Activated CD8-positive, alpha-beta T cell treated with anti-CD3 and anti-CD28 coated beads for 36 hours (primary cell): Measurements from ENCODE around the gene KDM3B. TPM values are rescaled to one million over a fixed set of nuclear protein-coding genes. Genes with fewer than 3 reads are reported as not detected.

Experiments used
- ATAC-seq: fragments of 200-7000 bp; cut with Tn5 transposase; one replicate; pipeline ENCODE4 v1.10.0; 2021; ENCODE audit warnings: mild to moderate bottlenecking, moderate library complexity
- CTCF ChIA-PET: fragments of 350-600 bp; sonication (Branson Sonifier 250); formaldehyde crosslinking; loops from one replicate; lab custom pipeline; 2021; ENCODE audit warnings: antibody characterized with exemption; lab: Charles Lee
- POLR2A ChIA-PET: fragments of 350-600 bp; sonication (Branson Sonifier 250); formaldehyde crosslinking; loops from one replicate; lab custom pipeline; 2021; ENCODE audit warnings: antibody characterized with exemption; lab: Charles Lee
- DNase-seq: peaks from one replicate; pipeline ENCODE4 v3.0.0-alpha.2; 2020
- H3K27ac Mint-ChIP-seq: one replicate; pipeline ENCODE4 v1.8.0; 2021; ENCODE audit warnings: mild to moderate bottlenecking, mixed read lengths
- H3K27me3 Mint-ChIP-seq: one replicate; pipeline ENCODE4 v1.8.0; 2021; ENCODE audit warnings: mixed read lengths
- H3K36me3 Mint-ChIP-seq: one replicate; pipeline ENCODE4 v1.8.0; 2021; ENCODE audit warnings: low read depth, mixed read lengths
- H3K4me1 Mint-ChIP-seq: one replicate; pipeline ENCODE4 v1.8.0; 2021; ENCODE audit warnings: low read depth, mixed read lengths
- H3K4me3 Mint-ChIP-seq: one replicate; pipeline ENCODE4 v1.8.0; 2021; ENCODE audit warnings: mild to moderate bottlenecking, moderate library complexity, mixed read lengths
- H3K9me3 Mint-ChIP-seq: one replicate; pipeline ENCODE4 v1.8.0; 2021; ENCODE audit warnings: mixed read lengths
- intact Hi-C: fragments of 100-400 bp; cut with micrococcal nuclease; formaldehyde crosslinking; loops from one replicate; pipeline ENCODE4 v1.10.0; 2022
- total RNA-seq, 2 experiments: library from RNA; stranded (reverse); gene quantifications; one replicate each; pipeline ENCODE4 v1.2.3, GENCODE V29; 2021
- TF ChIP-seq, protein P1 (sequence below): fragments of 200-600 bp; IDR thresholded peaks from one replicate; pipeline ENCODE4 v1.8.0; 2022; ENCODE audit warnings: antibody characterized with exemption, mild to moderate bottlenecking

KDM3B gene
- total RNA-seq, 2 experiments from 2014 or later = 41.6 to 41.9 TPM

DNA sequence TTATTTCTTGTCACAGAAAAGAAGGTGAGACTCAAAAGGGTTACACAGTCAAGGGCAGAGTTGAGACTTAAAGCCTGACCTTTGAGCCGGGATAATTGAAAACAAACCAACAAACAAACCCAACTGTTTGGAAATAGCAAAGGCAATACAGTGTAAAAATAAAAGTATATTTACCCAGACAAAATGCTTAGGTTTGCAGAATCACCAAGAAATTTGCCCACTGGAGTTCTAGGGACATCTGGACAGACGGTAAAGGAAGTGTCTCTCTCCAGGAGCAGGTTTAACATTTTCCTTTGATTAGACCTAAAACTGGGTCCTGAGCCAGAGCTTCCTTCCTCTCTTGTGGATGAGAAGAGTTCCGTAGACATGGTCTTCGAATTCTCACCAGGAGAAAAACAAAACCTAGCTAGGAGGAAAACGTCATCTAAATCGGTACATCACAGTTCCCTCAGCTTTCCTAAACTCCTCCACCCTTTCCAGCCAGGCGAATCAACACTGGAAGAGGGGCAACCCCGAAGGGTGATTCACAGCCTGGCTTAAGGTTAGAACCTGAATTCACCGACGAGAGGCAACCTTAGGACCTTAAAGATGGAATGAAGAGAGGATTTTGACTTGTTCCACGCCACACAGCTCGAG is 21.6 kb upstream of the KDM3B start:
- no peaks in the 10 kb centered on the region for H3K9me3 Mint-ChIP-seq
- TF ChIP-seq, protein P1, sequence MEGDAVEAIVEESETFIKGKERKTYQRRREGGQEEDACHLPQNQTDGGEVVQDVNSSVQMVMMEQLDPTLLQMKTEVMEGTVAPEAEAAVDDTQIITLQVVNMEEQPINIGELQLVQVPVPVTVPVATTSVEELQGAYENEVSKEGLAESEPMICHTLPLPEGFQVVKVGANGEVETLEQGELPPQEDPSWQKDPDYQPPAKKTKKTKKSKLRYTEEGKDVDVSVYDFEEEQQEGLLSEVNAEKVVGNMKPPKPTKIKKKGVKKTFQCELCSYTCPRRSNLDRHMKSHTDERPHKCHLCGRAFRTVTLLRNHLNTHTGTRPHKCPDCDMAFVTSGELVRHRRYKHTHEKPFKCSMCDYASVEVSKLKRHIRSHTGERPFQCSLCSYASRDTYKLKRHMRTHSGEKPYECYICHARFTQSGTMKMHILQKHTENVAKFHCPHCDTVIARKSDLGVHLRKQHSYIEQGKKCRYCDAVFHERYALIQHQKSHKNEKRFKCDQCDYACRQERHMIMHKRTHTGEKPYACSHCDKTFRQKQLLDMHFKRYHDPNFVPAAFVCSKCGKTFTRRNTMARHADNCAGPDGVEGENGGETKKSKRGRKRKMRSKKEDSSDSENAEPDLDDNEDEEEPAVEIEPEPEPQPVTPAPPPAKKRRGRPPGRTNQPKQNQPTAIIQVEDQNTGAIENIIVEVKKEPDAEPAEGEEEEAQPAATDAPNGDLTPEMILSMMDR = no peak
- POLR2A ChIA-PET = interaction anchor here (0.9 to 2.7 kb wide), 3 partner anchors 9 to 22 kb away, joined by 3 to 18 read pairs (median 4); partner anchors contain the start of gene KDM3B
- peaks cover 13% of the 10 kb centered on the region for H3K4me1 Mint-ChIP-seq
- ATAC-seq (no peak), DNase-seq (no peak)
- CTCF ChIA-PET = interaction anchor here (1.2 to 15.5 kb wide), 6 partner anchors 21 to 295 kb away, joined by 3 to 322 read pairs (median 4); partner anchors contain the start of genes KDM3B and KIF20A
- peak overlapping the region; percentile 97 for H3K4me3 Mint-ChIP-seq
- H3K27ac Mint-ChIP-seq = peak overlapping the region; percentile 86
- no peaks in the 10 kb centered on the region for H3K36me3 Mint-ChIP-seq
- H3K27me3 Mint-ChIP-seq = no peaks in the 10 kb centered on the region
- intact Hi-C loops = loop anchor here (2.0 to 10.0 kb wide), 2 partner anchors 116 to 152 kb away; partner anchors contain the start of genes BRD8, CDC23 and KIF20A

DNA sequence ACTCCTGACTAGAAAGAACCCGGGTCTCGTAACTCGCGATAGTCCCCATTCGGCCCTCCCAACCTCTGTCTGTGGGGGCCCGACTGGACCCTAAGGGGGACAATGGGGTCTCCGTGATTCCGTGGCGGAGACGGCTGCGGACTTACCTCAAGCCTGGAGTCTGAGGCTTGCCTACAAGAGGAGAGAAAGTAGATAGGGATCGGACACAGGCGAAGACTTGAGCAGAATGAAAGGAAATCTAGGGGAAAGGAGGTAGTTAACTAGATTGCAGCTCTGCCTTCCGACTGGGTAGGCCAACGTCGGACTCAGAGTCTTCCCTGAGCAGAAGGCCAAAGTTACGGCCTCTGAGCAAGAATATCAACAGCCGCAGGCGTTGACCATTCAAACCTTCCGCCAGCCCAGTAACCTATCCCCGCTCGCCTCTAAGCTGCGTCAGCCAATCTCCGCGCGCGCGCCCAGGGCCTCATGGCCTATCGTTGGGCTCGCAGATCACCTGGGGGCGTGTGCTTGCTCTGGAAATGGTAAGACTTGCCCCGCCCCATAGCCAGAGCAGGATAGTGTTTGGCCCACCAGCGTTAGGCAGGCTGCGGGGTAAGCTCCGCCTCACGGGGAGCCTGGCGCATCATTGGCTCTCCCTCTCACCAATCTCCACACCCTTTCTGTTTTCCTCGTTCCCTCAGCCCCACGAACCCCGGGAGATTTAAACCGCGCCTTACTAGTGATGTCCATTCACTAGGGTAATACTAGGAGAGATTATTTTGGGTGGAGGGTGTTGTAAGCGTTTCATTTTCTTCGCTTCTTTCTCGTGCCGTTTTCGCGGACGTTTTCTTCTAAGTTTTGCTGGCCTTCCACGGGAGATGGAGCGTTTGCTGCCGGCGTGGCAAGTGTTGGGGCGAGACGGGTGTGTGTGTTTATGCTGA is 20.8 kb upstream of the KDM3B start, which contains the start of gene CDC25C:
TSS of gene CDC25C (minus strand) at position 356 of the 920 bp plus-strand sequence. CDS start 624 bp downstream, outside the sequence.
- intact Hi-C loops = loop anchor here (2.0 to 10.0 kb wide), 2 partner anchors 117 to 153 kb away; partner anchors contain the start of genes BRD8, CDC23 and KIF20A
- Mint-ChIP-seq H3K27me3 (no peaks in the 10 kb centered on the region), H3K36me3 (no peaks in the 10 kb centered on the region), H3K4me3 (peak within 1 kb of the TSS; percentile 97), H3K9me3 (no peaks in the 10 kb centered on the region), H3K4me1 (peaks cover 13% of the 10 kb centered on the region), H3K27ac (peak within 1 kb of the TSS; percentile 86)
- TF ChIP-seq, protein P1 = no peak
- ChIA-PET POLR2A (interaction anchor here (0.6 to 2.7 kb wide), 8 partner anchors 8 to 153 kb away, joined by 3 to 18 read pairs (median 4); partner anchors contain the start of genes BRD8, KDM3B and KIF20A), CTCF (interaction anchor here (0.8 to 15.5 kb wide), 7 partner anchors 20 to 296 kb away, joined by 3 to 322 read pairs (median 4); partner anchors contain the start of genes CDC23, KDM3B and KIF20A)
- peak; percentile 99 for DNase-seq
- peak; percentile 99 for ATAC-seq

DNA sequence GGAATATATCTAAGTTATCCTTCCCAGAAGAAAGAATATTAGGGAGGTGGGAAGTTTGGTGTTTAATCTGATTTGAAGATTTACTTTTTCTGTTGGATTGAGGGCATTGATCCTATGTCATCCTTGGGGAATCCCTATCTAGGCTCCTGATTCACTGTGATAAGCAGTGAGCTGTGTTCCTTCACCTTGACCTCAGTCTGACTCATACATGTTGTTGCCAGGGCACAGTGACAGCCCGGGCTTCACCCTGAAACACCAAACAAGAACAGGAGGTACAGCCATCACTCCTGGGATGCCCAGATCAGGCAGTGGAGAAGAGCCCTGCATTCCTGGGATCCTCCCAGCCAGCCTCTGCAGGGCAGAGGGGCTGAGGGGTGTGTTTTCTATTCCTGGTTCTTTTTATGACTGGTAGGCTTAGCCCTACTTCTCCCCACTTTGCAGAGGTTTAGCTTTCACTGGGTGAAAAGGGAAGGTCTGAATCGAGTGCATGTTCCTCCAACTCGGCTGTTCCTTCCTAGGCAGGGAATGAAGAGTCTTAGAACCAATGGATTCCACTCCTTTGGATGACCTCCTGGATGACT is 17.5 kb upstream of the KDM3B start:
- intact Hi-C loops = loop anchor here (10.0 kb wide), 1 partner anchor 120 kb away; the partner anchor contains the start of gene CDC23
- Mint-ChIP-seq H3K27ac (no peak overlapping the region), H3K9me3 (no peaks in the 10 kb centered on the region), H3K4me1 (peaks cover 29% of the 10 kb centered on the region), H3K27me3 (no peaks in the 10 kb centered on the region), H3K4me3 (no peak overlapping the region), H3K36me3 (peaks cover 6% of the 10 kb centered on the region)
- DNase-seq (peak; percentile 30), ATAC-seq (no peak)
- ChIA-PET CTCF (interaction anchor here (1.2 to 15.5 kb wide), 3 partner anchors 17 to 244 kb away, joined by 3 to 322 read pairs (median 4); partner anchors contain the start of genes EGR1 and KDM3B), POLR2A (no interaction called here)
- TF ChIP-seq, protein P1 = no peak

DNA sequence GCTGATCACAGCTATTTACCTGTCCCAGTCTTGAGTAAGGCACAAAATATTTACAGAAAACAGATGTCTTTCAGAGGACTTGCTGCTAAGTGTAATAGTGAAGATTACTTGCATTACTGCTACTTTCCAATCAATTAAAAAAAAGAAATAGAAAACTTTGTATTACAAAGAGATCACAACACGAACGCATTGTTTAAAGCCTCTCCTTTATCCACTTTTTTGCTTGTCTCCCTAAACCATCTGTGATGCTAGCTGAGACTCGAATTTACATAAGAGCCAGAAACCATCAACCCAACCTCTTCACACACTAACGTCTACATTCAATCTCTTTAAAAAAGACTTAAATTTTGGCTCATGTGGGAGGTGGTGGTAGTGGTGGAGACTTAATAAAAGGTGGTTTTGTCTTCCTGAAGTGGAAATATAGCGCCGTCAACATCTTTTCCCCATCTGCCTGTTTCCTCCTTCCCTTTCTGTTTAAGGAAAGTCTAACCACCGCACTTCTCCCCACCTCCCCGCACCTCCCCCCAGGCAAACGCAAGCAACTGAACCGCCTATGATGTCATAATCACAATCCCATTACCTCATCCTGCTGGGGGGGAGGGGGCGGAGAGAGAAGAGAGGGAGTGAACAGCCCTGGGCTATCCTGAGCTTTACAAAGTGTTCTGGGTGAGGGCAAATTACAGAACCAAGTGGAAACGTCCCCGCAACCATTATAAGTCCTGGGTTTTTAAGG is 15.4 kb upstream of the KDM3B start:
- Mint-ChIP-seq H3K36me3 (peaks cover 14% of the 10 kb centered on the region), H3K9me3 (no peaks in the 10 kb centered on the region), H3K27ac (peak overlapping the region; percentile 96), H3K4me3 (peak overlapping the region; percentile 91), H3K4me1 (peaks cover 31% of the 10 kb centered on the region), H3K27me3 (no peaks in the 10 kb centered on the region)
- intact Hi-C loops = loop anchor here (10.0 kb wide), 1 partner anchor 122 kb away; the partner anchor contains the start of gene CDC23
- TF ChIP-seq, protein P1 = no peak
- ChIA-PET CTCF (interaction anchor here (1.1 to 15.5 kb wide), 3 partner anchors 15 to 120 kb away, joined by 3 to 322 read pairs (median 4); partner anchors contain the start of gene KDM3B), POLR2A (interaction anchor here (1.0 to 6.1 kb wide), 3 partner anchors 13 to 205 kb away, joined by 3 to 156 read pairs (median 4); partner anchors contain the start of gene KDM3B)
- peak; percentile 15 for ATAC-seq
- peak; percentile 82 for DNase-seq
